OCI-LY7 (cell line): ENCODE data around the gene TRIP10. TPM values are rescaled to one million over a fixed set of nuclear protein-coding genes. Genes with fewer than 3 reads are reported as not detected.

Experiments
- BruUV-seq: library from RNA; stranded (reverse); fragments of 400-500 nt; replicated peaks from 2 replicates; lab custom pipeline; 2021; lab: Mats Ljungman, UMichigan
- CTCF ChIA-PET: fragments of 300-600 bp; sonication (Branson Sonifier 250); formaldehyde crosslinking; loops from one replicate; lab custom pipeline; 2022; ENCODE audit warnings: antibody characterized with exemption; ENCODE audit not compliant: unreplicated experiment; lab: Charles Lee
- POLR2A ChIA-PET: fragments of 300-600 bp; sonication (Branson Sonifier 250); formaldehyde crosslinking; loops from one replicate; lab custom pipeline; 2022; ENCODE audit warnings: antibody characterized with exemption; lab: Charles Lee
- DNase-seq: peaks from one replicate; pipeline ENCODE4 v3.0.0-alpha.2; 2015; ENCODE audit warnings: low spot score
- H2AFZ ChIP-seq: fragments of 200-600 bp; sonication (generic), shearing (Covaris generic); 2 replicates; pipeline ENCODE4 v1.6.1; 2014; ENCODE audit warnings: mild to moderate bottlenecking, antibody characterized with exemption, low read length, moderate library complexity
- H3K27ac ChIP-seq: fragments of 200-600 bp; sonication (generic); 2 replicates; pipeline ENCODE4 v1.5.1; 2014; ENCODE audit warnings: mixed run types, low read depth, mild to moderate bottlenecking, moderate library complexity, low read length, inconsistent platforms; ENCODE audit not compliant: poor library complexity, severe bottlenecking
- H3K36me3 ChIP-seq: fragments of 200-600 bp; sonication (generic); 2 replicates; pipeline ENCODE4 v1.6.1; 2014; ENCODE audit warnings: mild to moderate bottlenecking, antibody characterized with exemption, low read length, moderate library complexity, mixed read lengths; ENCODE audit not compliant: insufficient read depth
- H3K4me1 ChIP-seq: fragments of 200-600 bp; sonication (generic); 2 replicates; pipeline ENCODE4 v1.5.1; 2014; ENCODE audit warnings: mild to moderate bottlenecking, low read length; ENCODE audit not compliant: insufficient read depth, poor library complexity, severe bottlenecking
- H3K4me2 ChIP-seq: fragments of 200-600 bp; sonication (generic); 2 replicates; pipeline ENCODE4 v1.6.1; 2014; ENCODE audit warnings: mild to moderate bottlenecking, low read length
- H3K4me3 ChIP-seq: fragments of 200-600 bp; sonication (generic); 2 replicates; pipeline ENCODE4 v1.5.1; 2014; ENCODE audit warnings: mild to moderate bottlenecking, low read depth, low read length; ENCODE audit not compliant: poor library complexity, severe bottlenecking
- H3K79me2 ChIP-seq: fragments of 200-600 bp; sonication (generic); 2 replicates; pipeline ENCODE4 v1.6.1; 2016; ENCODE audit warnings: low read depth, mild to moderate bottlenecking, low read length, moderate library complexity, mixed read lengths; ENCODE audit not compliant: insufficient read depth
- H3K9me2 ChIP-seq: fragments of 200-600 bp; sonication (generic); 2 replicates; pipeline ENCODE4 v1.6.1; 2016; ENCODE audit warnings: mild to moderate bottlenecking, low read length, mixed read lengths; ENCODE audit not compliant: insufficient read depth
- H3K9me3 ChIP-seq: fragments of 200-600 bp; sonication (generic); 2 replicates; pipeline ENCODE4 v1.6.1; 2014; ENCODE audit warnings: mild to moderate bottlenecking, mixed run types, low read length, mixed read lengths
- H4K20me1 ChIP-seq: fragments of 200-600 bp; sonication (generic); 2 replicates; pipeline ENCODE4 v1.6.1; 2014; ENCODE audit warnings: mild to moderate bottlenecking, antibody characterized with exemption, low read length, moderate library complexity, mixed read lengths; ENCODE audit not compliant: insufficient read depth
- EZH2phosphoT487 ChIP-seq: fragments of 200-600 bp; sonication (generic); IDR thresholded peaks from 2 replicates; pipeline ENCODE4 v1.6.1; 2018; ENCODE audit warnings: low read depth, borderline replicate concordance, mild to moderate bottlenecking, mixed run types, antibody characterized with exemption, low read length, moderate library complexity, mixed read lengths
- intact Hi-C: fragments of 100-400 bp; cut with micrococcal nuclease; formaldehyde crosslinking; loops from one replicate; pipeline ENCODE4 v1.10.0; 2022; ENCODE audit not compliant: unreplicated experiment
- total RNA-seq, 2 experiments: library from RNA; depleted of rRNA in 1 of 2; stranded (reverse); fragments of >200 nt in 1 of 2; shearing (Covaris generic) in 1 of 2; gene quantifications; 2 replicates each; pipeline ENCODE4 v1.2.3, GENCODE V29; 2014 to 2022
- TF ChIP-seq, protein P1 (sequence below): fragments of 200-600 bp; sonication (generic); conservative IDR thresholded peaks from 2 replicates; pipeline ENCODE4 v1.5.1; 2014; ENCODE audit warnings: mild to moderate bottlenecking, antibody characterized with exemption, low read length, moderate library complexity, mixed read lengths

TRIP10 gene
- total RNA-seq, 2 experiments from 2014 or later = 16.1 to 19.9 TPM

DNA sequence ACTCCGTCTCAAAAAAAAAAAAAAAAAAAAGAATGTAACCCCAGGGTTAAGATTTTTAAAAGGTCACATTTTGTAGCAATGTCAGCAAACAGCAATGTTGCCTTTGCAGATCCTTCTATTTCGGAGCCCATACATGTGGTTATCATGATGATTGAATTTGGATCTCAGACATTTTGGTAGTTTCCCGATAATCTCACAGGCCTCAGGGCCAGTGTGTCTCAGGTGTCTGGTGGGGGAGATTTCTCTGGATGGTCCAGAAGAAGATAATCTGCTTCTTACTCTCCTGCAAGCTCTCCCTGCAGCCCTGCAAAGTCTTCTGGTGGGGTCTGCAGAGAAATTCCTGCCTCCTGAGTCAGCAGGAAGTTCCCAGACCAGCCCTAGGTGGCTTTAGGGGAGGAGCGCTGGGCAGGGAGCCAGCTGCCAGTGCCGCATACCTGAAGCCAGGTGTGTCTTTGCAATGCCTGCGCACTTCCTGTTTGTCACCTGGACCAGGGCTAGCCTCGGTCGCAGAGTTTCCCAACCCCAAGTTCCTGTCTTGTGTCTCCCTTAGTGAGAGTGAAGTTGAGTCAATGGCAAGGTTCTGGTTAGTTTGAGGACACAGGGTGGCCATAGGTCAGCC is 26.4 kb downstream of the TRIP10 start:
- intact Hi-C loops = no loop called here
- ChIA-PET CTCF (no interaction called here), POLR2A (no interaction called here)
- Histone ChIP-seq H3K79me2 (no peaks in the 10 kb centered on the region), H3K4me2 (peak overlapping the region; percentile 84), H3K27ac (no peak overlapping the region), H3K36me3 (peaks cover under 1% of the 10 kb centered on the region; the same call in 1 of the 2 replicates), H4K20me1 (no peaks in the 10 kb centered on the region), H3K9me3 (peaks cover 6% of the 10 kb centered on the region; the same call in 1 of the 2 replicates), H3K4me1 (peaks cover 28% of the 10 kb centered on the region), H3K4me3 (peak overlapping the region; percentile 75), H2AFZ (no peak overlapping the region), H3K9me2 (no peaks in the 10 kb centered on the region)
- no TSS peak for BruUV-seq
- peak; percentile 44 for DNase-seq
- TF ChIP-seq, protein P1, sequence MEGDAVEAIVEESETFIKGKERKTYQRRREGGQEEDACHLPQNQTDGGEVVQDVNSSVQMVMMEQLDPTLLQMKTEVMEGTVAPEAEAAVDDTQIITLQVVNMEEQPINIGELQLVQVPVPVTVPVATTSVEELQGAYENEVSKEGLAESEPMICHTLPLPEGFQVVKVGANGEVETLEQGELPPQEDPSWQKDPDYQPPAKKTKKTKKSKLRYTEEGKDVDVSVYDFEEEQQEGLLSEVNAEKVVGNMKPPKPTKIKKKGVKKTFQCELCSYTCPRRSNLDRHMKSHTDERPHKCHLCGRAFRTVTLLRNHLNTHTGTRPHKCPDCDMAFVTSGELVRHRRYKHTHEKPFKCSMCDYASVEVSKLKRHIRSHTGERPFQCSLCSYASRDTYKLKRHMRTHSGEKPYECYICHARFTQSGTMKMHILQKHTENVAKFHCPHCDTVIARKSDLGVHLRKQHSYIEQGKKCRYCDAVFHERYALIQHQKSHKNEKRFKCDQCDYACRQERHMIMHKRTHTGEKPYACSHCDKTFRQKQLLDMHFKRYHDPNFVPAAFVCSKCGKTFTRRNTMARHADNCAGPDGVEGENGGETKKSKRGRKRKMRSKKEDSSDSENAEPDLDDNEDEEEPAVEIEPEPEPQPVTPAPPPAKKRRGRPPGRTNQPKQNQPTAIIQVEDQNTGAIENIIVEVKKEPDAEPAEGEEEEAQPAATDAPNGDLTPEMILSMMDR = no peak
- TF ChIP-seq EZH2phosphoT487 = no peak

DNA sequence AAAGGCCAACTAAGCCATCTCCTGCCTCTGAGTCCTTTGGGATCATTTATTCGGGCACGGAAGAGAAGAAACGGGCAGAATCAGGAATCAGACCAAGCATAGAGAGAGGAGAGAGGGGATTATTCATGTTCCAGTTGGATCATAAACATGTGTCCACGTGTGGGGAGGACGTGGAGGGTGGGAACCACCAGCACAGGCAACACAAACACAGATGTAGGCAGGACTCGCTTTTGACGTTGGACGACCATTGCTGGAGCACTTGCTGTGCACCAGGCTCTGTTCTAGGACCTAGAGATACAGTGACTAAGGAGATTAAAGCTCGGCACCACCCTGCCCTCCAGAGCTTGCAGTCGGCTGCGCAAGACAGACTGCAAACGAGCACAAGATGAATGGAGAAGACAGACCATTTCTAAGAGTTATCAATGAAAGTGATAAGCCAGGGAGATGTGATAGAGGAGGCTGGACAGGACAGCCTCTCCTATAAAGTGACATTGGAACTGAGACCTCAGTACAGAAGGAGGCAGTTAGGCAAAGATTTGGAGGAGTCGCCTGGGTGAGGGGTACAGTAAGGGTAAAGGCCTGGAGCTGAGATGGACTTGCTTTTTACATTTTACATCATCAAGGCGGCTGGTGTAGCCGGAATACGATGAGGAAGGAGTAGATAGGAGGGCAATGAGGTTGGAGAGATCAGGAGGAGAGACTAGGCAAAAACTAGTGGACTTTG is 27.0 kb downstream of the TRIP10 start:
- TSS peak; percentile 79 for BruUV-seq
- peak overlapping the region; percentile 76 for H2AFZ ChIP-seq
- H3K9me3 ChIP-seq = no peaks in the 10 kb centered on the region
- H3K9me2 ChIP-seq = no peaks in the 10 kb centered on the region
- peak overlapping the region; percentile 47 for H3K27ac ChIP-seq
- H3K79me2 ChIP-seq = no peaks in the 10 kb centered on the region
- no peaks in the 10 kb centered on the region for H3K36me3 ChIP-seq
- H4K20me1 ChIP-seq = no peaks in the 10 kb centered on the region
- ChIA-PET CTCF (interaction anchor here (0.8 kb wide), 1 partner anchor 38 kb away, joined by 3 read pairs; no protein-coding TSS in a partner anchor), POLR2A (no interaction called here)
- peak overlapping the region; percentile 84 for H3K4me2 ChIP-seq
- TF ChIP-seq, protein P1 = no peak
- no peak for TF ChIP-seq EZH2phosphoT487
- H3K4me1 ChIP-seq = peaks cover 28% of the 10 kb centered on the region
- peak; percentile 39 for DNase-seq
- intact Hi-C loops = loop anchor here (1.0 kb wide), 1 partner anchor 28 kb away; no protein-coding TSS in a partner anchor
- H3K4me3 ChIP-seq = peak overlapping the region; percentile 75
